GM10847 (cell line): ENCODE measurements around the gene EXOC4.

ENCODE experiments used
- POLR2A ChIP-seq: IDR thresholded peaks from 2 replicates; pipeline ENCODE4 v1.6.1; 2011; ENCODE audit not compliant: insufficient read length; ENCODE audit errors: extremely low read depth

Gene EXOC4

DNA sequence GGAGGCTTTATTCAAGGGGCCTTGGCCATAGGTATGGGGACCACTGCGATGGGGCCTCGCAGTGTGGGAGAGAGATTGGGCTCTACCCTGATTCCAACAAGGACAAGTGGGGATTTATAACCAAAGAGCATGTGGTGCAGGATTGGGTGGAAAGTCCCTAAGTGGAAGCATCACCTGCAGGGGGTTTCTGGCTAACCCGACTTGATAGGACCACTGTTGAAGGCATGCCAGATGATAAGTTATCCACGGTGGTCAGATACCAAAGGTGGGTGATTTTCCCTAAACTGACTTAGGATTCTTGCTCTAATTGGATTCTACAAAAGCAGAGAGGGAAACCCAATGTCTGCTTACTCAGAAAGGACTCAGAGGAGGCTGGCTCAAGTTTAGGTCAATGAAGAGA, 444.7 kb downstream of the EXOC4 start:
- TF ChIP-seq POLR2A: no peak

- no peak for TF ChIP-seq POLR2A
These were observed 445.2 kb downstream of the EXOC4 start for GRCh38 chr7:133698127-133698526.

GRCh38 chr7:133699386-133699785, 446.5 kb downstream of the EXOC4 start:
- TF ChIP-seq POLR2A: no peak

GRCh38 chr7:133702078-133702477, 449.2 kb downstream of the EXOC4 start:
- TF ChIP-seq POLR2A: no peak

- no peak for TF ChIP-seq POLR2A
These were observed 450.1 kb downstream of the EXOC4 start for GRCh38 chr7:133702960-133703359.

- TF ChIP-seq POLR2A: no peak
These were observed 450.7 kb downstream of the EXOC4 start for GRCh38 chr7:133703547-133703946.

DNA sequence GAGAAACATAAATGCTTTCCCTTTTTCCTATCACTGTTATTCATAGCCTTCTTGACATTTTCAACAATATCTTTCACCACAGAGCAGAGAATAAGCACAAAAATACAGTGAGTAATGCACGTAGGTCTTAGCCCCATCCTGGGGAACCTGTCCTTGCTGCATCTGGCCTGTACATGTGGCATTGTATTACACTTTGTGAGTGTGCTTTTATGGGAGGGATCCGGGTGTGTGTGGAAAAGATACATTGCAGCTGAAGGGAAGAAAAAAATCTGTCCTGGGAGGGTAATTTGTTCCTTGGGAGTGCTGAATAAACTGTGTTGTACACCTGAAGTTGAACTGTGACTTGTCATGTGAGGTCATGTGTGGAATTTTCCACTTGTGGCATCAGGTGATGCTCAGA, 451.6 kb downstream of the EXOC4 start:
- TF ChIP-seq POLR2A: no peak

- no peak for TF ChIP-seq POLR2A
These were observed 452.7 kb downstream of the EXOC4 start for GRCh38 chr7:133705596-133705995.

DNA sequence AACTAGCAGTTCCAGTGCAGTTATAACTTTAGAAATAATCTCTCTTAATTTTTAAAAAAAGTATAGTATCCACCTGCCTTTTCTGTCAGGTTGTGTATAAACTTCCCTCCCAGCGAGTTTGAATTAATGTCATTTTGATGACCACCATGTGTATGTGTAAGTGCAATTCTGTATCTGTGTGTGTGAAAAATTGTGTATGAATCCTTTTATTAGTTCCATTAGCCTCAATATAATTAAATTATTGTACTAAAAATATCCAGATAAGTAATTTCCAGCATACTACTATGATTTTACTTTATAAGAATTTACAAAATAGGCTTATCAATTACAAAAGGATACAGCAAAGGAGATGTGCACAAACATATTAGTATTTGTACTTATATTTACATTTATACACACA, 453.1 kb downstream of the EXOC4 start:
- TF ChIP-seq POLR2A: no peak

DNA sequence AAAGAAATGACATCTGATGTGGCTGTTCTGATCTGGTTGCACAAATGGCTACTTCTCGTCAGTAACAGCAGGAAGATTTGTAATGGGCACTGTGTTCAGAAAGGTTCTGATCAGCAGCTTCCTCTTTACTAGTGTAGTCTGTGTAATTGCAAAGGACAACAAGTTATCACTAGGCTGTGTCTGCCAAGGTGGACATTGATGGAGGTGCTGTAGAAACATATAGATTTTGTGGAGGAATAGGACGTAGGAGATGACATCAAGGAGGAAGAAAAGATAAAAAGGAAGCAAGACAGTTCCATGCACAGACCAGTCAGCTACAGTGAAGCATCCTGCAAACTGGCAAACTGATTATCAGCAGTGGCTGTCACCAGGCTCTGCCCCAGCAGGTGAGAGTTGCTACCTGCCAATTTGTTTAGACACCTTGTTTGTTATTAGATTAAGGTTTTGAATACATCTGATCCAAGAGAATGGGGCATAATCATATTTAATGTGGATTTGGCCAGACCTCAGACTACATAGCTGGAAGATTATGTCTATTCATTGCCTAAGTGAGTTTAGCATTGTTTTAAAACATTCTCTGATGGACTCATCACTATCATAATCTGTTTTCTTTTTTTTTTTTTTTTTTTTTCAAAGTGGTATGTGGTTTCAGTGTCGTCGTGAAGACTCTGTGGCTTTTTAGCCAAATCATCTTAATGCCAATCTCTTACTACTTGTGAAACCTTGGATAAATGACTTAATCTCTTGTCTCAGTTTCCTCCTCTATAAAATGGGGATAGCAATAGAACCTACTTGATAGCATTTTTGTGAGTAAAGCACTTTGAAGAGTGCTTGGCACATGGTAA, 456.4 kb downstream of the EXOC4 start:
- TF ChIP-seq POLR2A: no peak

DNA sequence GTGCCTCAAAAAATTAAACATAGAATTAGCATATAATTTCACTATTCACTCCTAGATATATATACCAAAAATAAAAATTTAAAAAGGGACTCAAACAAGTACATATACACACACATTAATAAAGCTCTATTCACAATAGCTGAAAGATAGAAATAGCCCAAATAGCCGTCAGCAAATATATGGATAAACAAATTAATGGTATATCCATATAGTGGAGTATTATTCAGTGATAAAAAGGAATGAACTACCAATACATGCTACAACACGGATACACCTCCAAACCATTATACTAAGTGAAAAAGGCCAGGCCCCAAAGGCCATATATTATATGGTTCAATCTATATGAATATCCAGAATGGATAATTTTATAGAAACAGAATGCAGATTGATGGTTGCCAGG, 459.7 kb downstream of the EXOC4 start:
- no peak for TF ChIP-seq POLR2A

- TF ChIP-seq POLR2A: no peak
These were observed 461.8 kb downstream of the EXOC4 start for GRCh38 chr7:133714654-133715053.

GRCh38 chr7:133718131-133718530, 465.3 kb downstream of the EXOC4 start:
- TF ChIP-seq POLR2A: no peak

GRCh38 chr7:133723044-133723443, 470.2 kb downstream of the EXOC4 start:
- TF ChIP-seq POLR2A: no peak

DNA sequence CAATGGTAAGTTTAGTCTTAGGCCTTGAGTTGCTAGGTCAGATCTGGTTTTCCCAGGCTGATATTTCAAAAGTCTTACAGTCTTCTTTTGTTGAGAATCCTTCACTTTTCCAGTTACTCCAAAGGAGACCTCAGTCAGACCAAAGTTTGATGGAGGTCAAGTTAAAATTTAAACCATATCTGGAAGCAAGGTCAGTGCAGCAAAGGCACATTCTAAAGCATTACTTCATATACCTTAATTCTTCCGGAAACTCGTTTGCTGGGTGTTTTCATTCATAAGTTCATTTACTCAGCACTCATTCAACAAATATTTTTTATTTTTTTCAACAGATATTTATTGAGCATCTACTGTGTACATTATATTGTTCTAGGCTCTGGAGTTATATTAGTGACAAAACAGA, 471.3 kb downstream of the EXOC4 start:
- TF ChIP-seq POLR2A: no peak

GRCh38 chr7:133724694-133725093, 471.8 kb downstream of the EXOC4 start:
- TF ChIP-seq POLR2A: no peak
